Transverse colon (tissue), 4 donors: Measurements from ENCODE around the gene ELANE. TPM values are rescaled to one million over a fixed set of nuclear protein-coding genes. Genes with fewer than 3 reads are reported as not detected.

Experiments
- DNase-seq: peaks from one replicate; pipeline ENCODE4 v3.0.0-alpha.2; 2019
- H3K27ac ChIP-seq, 4 donors: fragments of 200-600 bp; sonication (generic); 2 replicates each; pipeline ENCODE4 v1.5.1; 2016 to 2018; ENCODE audit warnings: inconsistent platforms in 4 of 4
- H3K27me3 ChIP-seq: fragments of 200-600 bp; sonication (generic); 2 replicates; pipeline ENCODE4 v1.5.1; 2017; ENCODE audit warnings: inconsistent platforms
- H3K36me3 ChIP-seq, 4 donors: fragments of 200-600 bp; sonication (generic); 2 replicates each; pipeline ENCODE4 v1.5.1; 2017 to 2019; ENCODE audit warnings: inconsistent platforms in 4 of 4
- H3K4me1 ChIP-seq, 4 donors: fragments of 200-600 bp; sonication (generic); 2 replicates each; pipeline ENCODE4 v1.5.1; 2017 to 2020; ENCODE audit warnings: inconsistent platforms in 4 of 4
- H3K4me3 ChIP-seq, 4 donors: fragments of 200-600 bp; sonication (generic); 1 replicate in 1 of 4; 2 replicates in 3 of 4; pipeline versions ENCODE4 v1.5.1 to v1.6.1; 2017 to 2019; ENCODE audit warnings: inconsistent platforms in 4 of 4
- H3K9me3 ChIP-seq, 2 donors: fragments of 200-600 bp; sonication (generic); 2 replicates each; pipeline ENCODE4 v1.5.1; 2017 to 2019; ENCODE audit warnings: inconsistent platforms in 2 of 2
- CTCF ChIP-seq, 5 experiments: fragments of 200-600 bp in 3 of 5; fragments of 450-650 bp in 2 of 5; sonication (generic) in 3 of 5; IDR thresholded peaks; 1 replicate in 2 of 5; 2 replicates in 3 of 5; pipeline ENCODE4 v1.5.1; 2016 to 2017; ENCODE audit warnings: antibody characterized with exemption in 5 of 5, inconsistent platforms in 3 of 5, mild to moderate bottlenecking in 2 of 5, moderate library complexity in 1 of 5
- EP300 ChIP-seq: sonication (generic); formaldehyde crosslinking; IDR thresholded peaks from one replicate; pipeline ENCODE4 v1.6.1; 2017; ENCODE audit warnings: antibody characterized with exemption, low read depth
- POLR2A ChIP-seq: fragments of 450-650 bp; IDR thresholded peaks from one replicate; pipeline ENCODE4 v1.6.1; 2016; ENCODE audit warnings: antibody characterized with exemption, mild to moderate bottlenecking, moderate library complexity
- POLR2AphosphoS5 ChIP-seq, 3 donors: sonication (generic); formaldehyde crosslinking; IDR thresholded peaks; one replicate each; pipeline ENCODE4 v1.6.1; 2016; ENCODE audit warnings: antibody characterized with exemption in 3 of 3
- WGBS, 2 donors: methylation state at CpG; one replicate each; pipeline ENCODE4 v1.1.5; 2018; ENCODE audit warnings: low coverage in 1 of 2; 5-methylcytosine and 5-hydroxymethylcytosine counted together
- in situ Hi-C, 4 donors: fragments of 200-750 bp; cut with MboI; loops; one replicate each; pipeline versions ENCODE4 v1.15.0 to v1.15.1; 2017; ENCODE audit warnings: low sequenced_read_pairs in 3 of 4, low pct_ligation_motif_present in 1 of 4, low pct_unique_long_range_greater_than_20kb in 1 of 4
- intact Hi-C: fragments of 100-400 bp; cut with DNase I; formaldehyde crosslinking; loops from one replicate; pipeline ENCODE4 v1.15.1; 2023; ENCODE audit warnings: low total_unique reads
- total RNA-seq, 4 donors: library from RNA; depleted of rRNA; stranded (reverse); fragments of >200 nt; gene quantifications; one replicate each; pipeline ENCODE4 v1.1.0, GENCODE V29; 2016

ELANE gene
- total RNA-seq, 4 donors from 2014 or later = 0.79 to 2.2 TPM; not detected in 2

- in situ Hi-C loops = no loop called here
- H3K4me3 ChIP-seq = no peak overlapping the region
- H3K27ac ChIP-seq = no peak overlapping the region
These were observed 41.1 kb upstream of the ELANE start for GRCh38 chr19:810883-811489.

DNA sequence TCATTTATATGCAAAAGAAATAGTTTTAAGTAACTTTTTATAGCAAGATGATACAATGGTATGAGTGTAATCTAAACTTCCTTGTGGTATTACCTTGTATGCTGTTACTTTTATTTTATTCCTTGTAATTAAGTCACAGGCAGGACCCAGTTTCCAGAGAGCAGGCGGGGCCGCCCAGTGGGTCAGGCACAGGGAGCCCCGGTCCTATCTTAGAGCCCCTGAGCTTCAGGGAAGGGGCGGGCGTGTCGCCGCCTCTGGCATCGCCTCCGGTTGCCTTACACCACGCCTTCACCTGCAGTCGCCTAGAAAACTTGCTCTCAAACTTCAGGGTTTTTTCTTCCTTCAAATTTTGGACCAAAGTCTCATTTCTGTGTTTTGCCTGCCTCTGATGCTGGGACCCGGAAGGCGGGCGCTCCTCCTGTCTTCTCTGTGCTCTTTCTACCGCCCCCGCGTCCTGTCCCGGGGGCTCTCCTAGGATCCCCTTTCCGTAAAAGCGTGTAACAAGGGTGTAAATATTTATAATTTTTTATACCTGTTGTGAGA is 40.5 kb upstream of the ELANE start:
- intact Hi-C loops = no loop called here
- DNase-seq = no peak
- WGBS, 2 donors = 92 to 94% methylated on average over 9 to 20 of the region's 20 CpGs
- Histone ChIP-seq H3K36me3 (peaks cover 0 to 61% (median 33%) of the 10 kb centered on the region in 4 donors), H3K9me3 (no peaks in the 10 kb centered on the region), H3K4me1 (no peaks in the 10 kb centered on the region), H3K27me3 (no peaks in the 10 kb centered on the region), H3K4me3 (no peak overlapping the region), H3K27ac (no peak overlapping the region)
- no peak for TF ChIP-seq POLR2A
- in situ Hi-C loops = no loop called here

More at GRCh38 chr19:810883-811489, 41.1 kb upstream of the ELANE start:
- Histone ChIP-seq H3K27me3 (no peaks in the 10 kb centered on the region), H3K36me3 (peaks cover 0 to 67% (median 38%) of the 10 kb centered on the region in 4 donors), H3K4me1 (no peaks in the 10 kb centered on the region), H3K9me3 (no peaks in the 10 kb centered on the region)
- no peak for DNase-seq
- intact Hi-C loops = no loop called here
- 76% methylated on average over 25 of the region's 25 CpGs; no CpG with 5 or more reads in 1 of the 2 donors for WGBS, 2 donors
- TF ChIP-seq POLR2A = no peak
- no peak for TF ChIP-seq CTCF (IDR thresholded peaks at IDR 0.05)
- TF ChIP-seq POLR2AphosphoS5 (IDR thresholded peaks at IDR 0.05) = peak in 1 of 3 donors; percentile 9

GRCh38 chr19:812049-812746 is 39.9 kb upstream of the ELANE start:
- Histone ChIP-seq H3K4me3 (no peak overlapping the region), H3K4me1 (no peaks in the 10 kb centered on the region), H3K9me3 (no peaks in the 10 kb centered on the region), H3K36me3 (peaks cover 0 to 55% (median 27%) of the 10 kb centered on the region in 4 donors), H3K27ac (no peak overlapping the region), H3K27me3 (no peaks in the 10 kb centered on the region)
- in situ Hi-C loops (no loop called here), intact Hi-C loops (no loop called here)
- 90 to 94% methylated on average over 14 to 72 of the region's 80 CpGs for WGBS, 2 donors
- no peak for DNase-seq
- TF ChIP-seq CTCF (IDR thresholded peaks at IDR 0.05) (no peak), EP300 (no peak), POLR2A (no peak), POLR2AphosphoS5 (IDR thresholded peaks at IDR 0.05) (no peak)

DNA sequence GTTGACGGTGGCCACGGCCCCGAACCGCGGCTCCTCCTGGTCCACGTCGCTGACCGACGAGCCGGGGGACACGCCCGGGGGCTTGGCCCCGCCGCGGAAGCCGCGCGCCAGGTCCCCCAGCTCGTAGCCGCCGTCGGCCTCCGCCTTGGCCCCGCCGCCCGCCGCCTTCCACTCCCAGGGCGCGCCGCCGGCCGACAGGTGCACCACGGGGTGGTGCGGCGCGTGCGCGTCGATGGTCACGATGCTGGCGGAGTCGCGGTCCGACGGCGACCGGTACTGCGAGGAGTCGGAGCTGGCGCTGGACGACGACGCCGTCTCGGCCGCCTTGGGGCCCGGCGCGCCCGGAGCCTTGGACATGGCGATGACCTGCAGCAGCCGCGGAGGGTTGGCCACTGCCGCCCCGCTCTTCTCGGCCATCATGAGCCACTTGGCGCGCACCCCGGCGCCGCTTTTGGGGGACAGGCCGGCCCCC is 39.3 kb upstream of the ELANE start:
- no peaks in the 10 kb centered on the region for H3K27me3 ChIP-seq
- in situ Hi-C loops (no loop called here), intact Hi-C loops (no loop called here)
- WGBS, 2 donors = 96% methylated on average over 48 of the region's 72 CpGs; no CpG with 5 or more reads in 1 of the 2 donors
- H3K4me3 ChIP-seq = no peak overlapping the region
- no peak for TF ChIP-seq POLR2A
- TF ChIP-seq POLR2AphosphoS5 (IDR thresholded peaks at IDR 0.05) = no peak
- no peak for TF ChIP-seq EP300
- TF ChIP-seq CTCF (IDR thresholded peaks at IDR 0.05) = no peak
- no peaks in the 10 kb centered on the region for H3K9me3 ChIP-seq
- H3K4me1 ChIP-seq = no peaks in the 10 kb centered on the region
- no peak for DNase-seq
- H3K27ac ChIP-seq = no peak overlapping the region
- peaks cover 0 to 49% (median 23%) of the 10 kb centered on the region in 4 donors for H3K36me3 ChIP-seq
